Neural cell (in vitro differentiated cells): ENCODE measurements around the gene C21orf58. TPM values are rescaled to one million over a fixed set of nuclear protein-coding genes. Genes with fewer than 3 reads are reported as not detected.

Source experiments
- H2AFZ ChIP-seq: fragments of 200-600, 300-800 bp; sonication (generic), shearing (Covaris generic); 2 replicates; pipeline ENCODE4 v1.6.0; 2014; ENCODE audit warnings: low read depth, mild to moderate bottlenecking, antibody characterized with exemption, low read length, moderate library complexity
- H3F3A ChIP-seq: fragments of 200-600 bp; shearing (Covaris generic); 2 replicates; pipeline ENCODE4 v1.6.1; 2016; ENCODE audit warnings: mild to moderate bottlenecking, moderate library complexity, mixed read lengths, antibody characterized with exemption, low read length; ENCODE audit not compliant: insufficient read depth, poor library complexity, severe bottlenecking
- H3K27ac ChIP-seq: fragments of 200-600, 300-800 bp; sonication (generic), shearing (Covaris generic); 2 replicates; pipeline ENCODE4 v1.5.1; 2014; ENCODE audit warnings: mild to moderate bottlenecking, low read length, moderate library complexity
- H3K27me3 ChIP-seq: fragments of 300-800, 200-600 bp; sonication (generic), shearing (Covaris generic); 2 replicates; pipeline ENCODE4 v1.6.0; 2014; ENCODE audit warnings: mild to moderate bottlenecking, low read depth, low read length, moderate library complexity; ENCODE audit not compliant: insufficient read depth
- H3K36me3 ChIP-seq: fragments of 300-800, 200-600 bp; sonication (generic), shearing (Covaris generic); 2 replicates; pipeline ENCODE4 v1.5.1; 2014; ENCODE audit warnings: mild to moderate bottlenecking, antibody characterized with exemption, low read length, moderate library complexity; ENCODE audit not compliant: insufficient read depth
- H3K4me2 ChIP-seq: fragments of 300-800, 200-600 bp; sonication (generic), shearing (Covaris generic); 2 replicates; pipeline ENCODE4 v1.6.0; 2014; ENCODE audit warnings: mild to moderate bottlenecking, low read length
- H3K4me3 ChIP-seq: fragments of 300-800, 200-600 bp; sonication (generic), shearing (Covaris generic); 2 replicates; pipeline ENCODE4 v1.5.1; 2014; ENCODE audit warnings: mild to moderate bottlenecking, low read length, moderate library complexity
- H3K79me2 ChIP-seq: fragments of 200-600 bp; shearing (Covaris generic); replicated peaks from 2 replicates; pipeline ENCODE4 v1.6.0; 2014; ENCODE audit warnings: mild to moderate bottlenecking, low read length, moderate library complexity; ENCODE audit not compliant: insufficient read depth
- H3K9ac ChIP-seq: fragments of 300-800, 200-600 bp; sonication (generic), shearing (Covaris generic); 2 replicates; pipeline ENCODE4 v1.6.1; 2016; ENCODE audit warnings: mild to moderate bottlenecking, low read length, mixed read lengths
- H3K9me2 ChIP-seq: fragments of 200-600 bp; shearing (Covaris generic); 2 replicates; pipeline ENCODE4 v1.6.1; 2016; ENCODE audit warnings: mild to moderate bottlenecking, low read length, mixed read lengths; ENCODE audit not compliant: insufficient read depth
- H3K9me3 ChIP-seq: fragments of 200-600, 300-800 bp; sonication (generic), shearing (Covaris generic); 2 replicates; pipeline ENCODE4 v1.6.1; 2016; ENCODE audit warnings: mild to moderate bottlenecking, mixed run types, low read length, moderate library complexity, mixed read lengths
- H4K20me1 ChIP-seq: fragments of 200-600 bp; shearing (Covaris generic); 2 replicates; pipeline ENCODE4 v1.6.1; 2016; ENCODE audit warnings: mild to moderate bottlenecking, mixed run types; ENCODE audit not compliant: insufficient read depth
- CTCF ChIP-seq: fragments of 450-650 bp; IDR thresholded peaks from 2 replicates; pipeline ENCODE4 v1.5.1; 2014; ENCODE audit warnings: antibody characterized with exemption, mild to moderate bottlenecking, moderate library complexity; ENCODE audit not compliant: poor library complexity, severe bottlenecking
- EP300 ChIP-seq: fragments of 450-650 bp; conservative IDR thresholded peaks from 2 replicates; pipeline ENCODE4 v1.6.1; 2014; ENCODE audit warnings: antibody characterized with exemption, mild to moderate bottlenecking, moderate library complexity; ENCODE audit not compliant: poor library complexity, severe bottlenecking
- EZH2 ChIP-seq: fragments of 200-600, 300-800 bp; shearing (Covaris generic), sonication (generic); IDR thresholded peaks from 2 replicates; pipeline ENCODE4 v1.6.1; 2014; ENCODE audit warnings: antibody characterized with exemption, low read length, borderline replicate concordance, mild to moderate bottlenecking; ENCODE audit not compliant: insufficient read depth, poor library complexity, severe bottlenecking
- MXI1 ChIP-seq: fragments of 450-650 bp; conservative IDR thresholded peaks from 2 replicates; pipeline ENCODE4 v1.6.1; 2014; ENCODE audit warnings: antibody characterized with exemption, mild to moderate bottlenecking; ENCODE audit not compliant: poor library complexity, severe bottlenecking
- POLR2AphosphoS5 ChIP-seq: IDR thresholded peaks from 2 replicates; pipeline ENCODE4 v1.6.1; 2012
- RAD21 ChIP-seq: fragments of 450-650 bp; conservative IDR thresholded peaks from 2 replicates; pipeline ENCODE4 v1.6.1; 2014; ENCODE audit warnings: antibody characterized with exemption, mild to moderate bottlenecking, moderate library complexity
- REST ChIP-seq: IDR thresholded peaks from 2 replicates; pipeline ENCODE4 v1.6.1; 2012; ENCODE audit warnings: borderline replicate concordance
- SMC3 ChIP-seq: fragments of 450-650 bp; conservative IDR thresholded peaks from 2 replicates; pipeline ENCODE4 v1.6.1; 2014; ENCODE audit warnings: antibody characterized with exemption, mild to moderate bottlenecking, moderate library complexity; ENCODE audit not compliant: poor library complexity
- TAF1 ChIP-seq: IDR thresholded peaks from 2 replicates; pipeline ENCODE4 v1.6.1; 2012; ENCODE audit warnings: low read depth
- polyA plus RNA-seq: library from polyadenylated mRNA; depleted of rRNA; stranded (reverse); fragments of >200 nt; gene quantifications from 2 replicates; pipeline ENCODE4 v1.2.3, GENCODE V29; 2014

C21orf58 gene
- polyA plus RNA-seq, 1 donor from 2014 or later: 3.0 TPM

GRCh38 chr21:46307625-46308024, 16.0 kb downstream of the C21orf58 start:
- Histone ChIP-seq H3K27me3 (no peaks in the 10 kb centered on the region), H3K36me3 (no peaks in the 10 kb centered on the region), H3K27ac (no peak overlapping the region), H3K9ac (no peak overlapping the region), H2AFZ (no peak overlapping the region), H3K4me3 (no peak overlapping the region), H3K9me2 (no peaks in the 10 kb centered on the region), H3K79me2 (no peaks in the 10 kb centered on the region), H3F3A (no peaks in the 10 kb centered on the region), H4K20me1 (no peaks in the 10 kb centered on the region), H3K4me2 (no peak overlapping the region), H3K9me3 (no peaks in the 10 kb centered on the region)
- TF ChIP-seq CTCF: no peak
- no peak for TF ChIP-seq EZH2
- TF ChIP-seq RAD21: no peak
- no peak for TF ChIP-seq REST
- no peak for TF ChIP-seq POLR2AphosphoS5
- TF ChIP-seq SMC3: no peak
- TF ChIP-seq EP300: no peak
- TF ChIP-seq MXI1: no peak
- no peak for TF ChIP-seq TAF1

DNA sequence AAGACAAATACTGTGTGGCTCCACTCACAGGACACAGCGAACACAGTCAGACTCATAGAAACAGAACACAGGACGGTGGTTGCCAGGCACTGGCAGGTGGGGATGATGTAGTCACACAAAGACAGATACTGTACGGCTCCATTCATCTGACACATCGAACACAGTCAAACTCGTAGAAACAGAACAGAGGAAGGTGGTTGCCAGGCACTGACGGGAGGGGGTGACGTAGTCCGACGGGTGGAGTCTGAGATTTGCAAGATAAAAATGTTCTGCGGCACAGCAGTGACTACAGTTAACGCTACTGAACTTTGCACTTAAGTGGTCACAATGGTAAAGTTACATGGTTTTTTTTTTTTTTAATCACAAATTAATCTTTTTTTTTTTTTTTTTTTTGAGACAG, 18.7 kb downstream of the C21orf58 start:
- no peak overlapping the region for H3K9ac ChIP-seq

More for the DNA sequence above, 18.7 kb downstream of the C21orf58 start:
- H3K4me3 ChIP-seq: no peak overlapping the region
- H2AFZ ChIP-seq: no peak overlapping the region
- no peaks in the 10 kb centered on the region for H3K27me3 ChIP-seq
- H3K27ac ChIP-seq: no peak overlapping the region
- no peak overlapping the region for H3K4me2 ChIP-seq
- H3K36me3 ChIP-seq: no peaks in the 10 kb centered on the region
- H4K20me1 ChIP-seq: no peaks in the 10 kb centered on the region
- TF ChIP-seq POLR2AphosphoS5 (no peak), EZH2 (no peak), REST (no peak), SMC3 (no peak), RAD21 (no peak), TAF1 (no peak), MXI1 (no peak), EP300 (no peak), CTCF (no peak)
- no peaks in the 10 kb centered on the region for H3F3A ChIP-seq
- H3K9me3 ChIP-seq: no peaks in the 10 kb centered on the region
- H3K79me2 ChIP-seq: no peaks in the 10 kb centered on the region
- no peaks in the 10 kb centered on the region for H3K9me2 ChIP-seq
